GM19025 (cell line): ENCODE results near the gene VENTX.
"Not testable (repeated sequence)": the region's sequence is repeated elsewhere in the genome, so short reads cannot be mapped to it uniquely, and the experiment has no call there.

Experiments used
- ATAC-seq: cut with Tn5 transposase; IDR thresholded peaks from one replicate; pipeline ENCODE4 v1.9.1; 2021; ENCODE audit warnings: mild to moderate bottlenecking, low read depth, moderate library complexity; ENCODE audit not compliant: unreplicated experiment

The VENTX gene

GRCh38 chr10:133234796-133235195 is 2.9 kb upstream of the VENTX start:
- not testable (repeated sequence) for ATAC-seq

DNA sequence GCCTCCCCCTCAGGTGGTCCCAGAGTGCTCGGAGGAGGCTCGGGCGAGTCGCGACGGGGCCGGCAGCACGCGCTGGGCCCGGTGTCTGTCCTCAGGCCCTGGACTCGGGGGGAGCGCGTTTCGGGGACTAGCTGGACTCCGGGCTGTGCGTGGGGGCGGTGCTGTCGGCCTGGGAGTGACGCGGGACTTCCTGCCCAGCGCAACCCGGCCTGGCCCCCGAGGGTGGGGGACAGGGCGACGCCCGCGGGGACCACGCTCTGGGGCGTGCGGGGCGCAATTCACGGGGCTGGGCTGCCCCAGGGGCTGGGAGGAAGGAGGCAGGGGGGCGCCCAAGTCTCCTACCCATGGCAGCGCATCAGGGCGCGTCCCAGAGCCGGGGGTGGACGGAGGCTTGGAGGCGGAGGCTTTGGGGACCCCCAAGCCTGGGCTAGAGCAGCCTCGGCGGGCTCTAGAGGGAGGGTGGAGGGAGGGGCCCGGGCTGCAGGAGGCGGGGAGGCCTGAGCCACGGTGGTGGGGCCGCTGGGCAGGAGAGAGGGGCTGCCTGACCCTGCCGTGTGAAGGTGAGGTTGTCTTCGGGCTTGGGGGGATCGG is 2.3 kb upstream of the VENTX start:
- no peak for ATAC-seq

DNA sequence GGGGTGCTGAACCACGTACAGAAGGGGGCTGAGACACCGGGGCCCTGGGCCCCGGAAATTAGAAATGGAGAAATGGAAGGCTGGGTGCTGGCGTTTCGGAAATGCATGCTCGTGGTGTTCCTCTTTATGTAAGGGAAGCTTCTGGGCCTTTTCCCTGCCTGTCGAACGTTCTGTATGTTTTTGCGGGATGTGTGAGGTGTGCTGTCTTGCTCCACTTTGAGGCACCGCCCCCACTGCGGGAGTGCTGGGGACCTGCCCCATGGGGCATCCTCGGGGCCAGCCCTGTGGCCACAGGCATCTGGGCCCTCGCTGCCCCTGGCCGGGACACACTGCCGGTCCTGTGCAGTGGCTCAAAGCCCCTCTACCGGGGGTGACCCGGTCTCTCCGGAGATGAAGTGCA is 1.7 kb upstream of the VENTX start:
- no peak for ATAC-seq

DNA sequence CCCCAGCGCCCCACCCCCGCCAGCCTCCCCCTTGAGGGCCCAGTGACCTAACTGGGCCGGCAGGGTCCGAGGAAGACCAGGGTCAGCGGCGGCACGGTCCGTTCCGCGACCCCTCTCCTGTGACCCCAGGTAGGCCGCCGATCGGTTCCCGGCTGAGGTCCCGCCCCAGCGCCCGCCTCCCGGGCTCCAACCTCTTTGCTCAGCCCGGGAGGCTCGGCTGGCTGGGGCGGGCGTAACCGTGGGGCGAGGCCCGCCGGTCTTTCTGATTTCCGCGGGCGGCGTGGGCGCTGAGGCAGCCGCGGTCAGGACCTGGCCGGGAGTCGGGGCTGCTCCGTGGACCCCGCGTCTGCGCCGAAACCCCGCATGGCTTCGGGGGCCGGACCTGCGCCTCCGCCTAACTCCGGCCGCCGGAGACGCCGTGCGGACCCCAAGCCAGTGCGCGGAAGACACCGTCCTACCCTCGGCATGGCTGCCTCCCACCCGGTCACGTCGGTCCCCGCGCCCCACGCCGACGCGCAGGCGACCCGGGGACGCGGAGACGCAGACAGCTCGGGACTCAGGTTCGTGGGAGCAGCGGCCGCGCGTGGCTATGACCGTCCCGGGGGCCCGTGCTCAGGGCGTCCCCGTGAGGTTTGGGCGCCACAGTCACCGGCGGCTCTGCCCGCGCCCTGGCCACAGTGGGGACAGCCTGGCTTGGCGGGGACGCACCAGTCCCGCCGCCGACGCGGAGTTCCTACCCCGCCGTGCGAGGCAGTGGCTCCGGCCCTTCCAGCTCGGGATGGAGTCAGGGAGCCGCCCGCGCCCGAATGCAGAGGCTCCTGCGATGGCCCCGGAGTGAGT is 1.0 kb upstream of the VENTX start:
- ATAC-seq, result no peak

- ATAC-seq, result no peak
These were observed 441 bp upstream of the VENTX start for GRCh38 chr10:133237241-133237587.

- no peak for ATAC-seq
These were observed 780 bp downstream of the VENTX start for GRCh38 chr10:133238466-133238804.

- no peak for ATAC-seq
These were observed 2.3 kb downstream of the VENTX start for GRCh38 chr10:133239990-133240389.

DNA sequence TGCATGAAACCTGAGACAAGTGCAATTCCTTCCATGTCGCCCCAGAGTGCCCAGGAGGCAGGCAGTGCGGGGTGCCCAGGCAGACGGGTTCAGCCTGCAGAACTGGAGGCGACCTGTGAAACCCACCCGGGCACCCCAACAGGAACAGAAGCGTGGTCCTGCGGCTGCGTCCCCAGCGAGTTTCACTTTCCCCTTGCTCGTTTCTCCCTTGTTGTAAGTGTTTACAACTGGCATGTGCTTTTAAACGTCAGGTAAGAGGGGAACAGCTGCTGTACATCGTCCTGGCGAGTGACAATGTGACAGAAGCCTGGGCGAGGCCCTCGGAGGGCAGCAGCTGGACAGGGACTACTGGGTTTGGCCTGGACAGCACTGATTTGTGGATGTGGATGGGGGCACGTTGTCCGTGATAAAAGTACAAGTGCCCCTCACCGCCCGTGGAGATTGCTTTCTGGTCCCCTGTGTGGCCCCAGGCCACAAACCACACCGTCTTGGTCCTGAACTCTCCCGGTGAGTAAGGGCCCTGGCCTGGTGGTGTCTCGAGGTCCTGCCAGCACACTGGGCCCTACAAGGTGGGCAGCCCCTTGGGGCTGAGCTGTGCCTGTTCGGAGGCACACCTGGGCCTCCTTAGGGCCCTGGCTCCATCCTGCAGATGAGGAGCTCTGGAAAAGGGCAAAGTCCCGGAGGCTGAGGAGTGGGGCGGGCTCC is 4.0 kb downstream of the VENTX start:
- peak; percentile 46 for ATAC-seq

- ATAC-seq, result no peak
These were observed 5.1 kb downstream of the VENTX start for GRCh38 chr10:133242611-133243356.

- no peak for ATAC-seq
These were observed 5.9 kb downstream of the VENTX start for GRCh38 chr10:133243593-133243992.

DNA sequence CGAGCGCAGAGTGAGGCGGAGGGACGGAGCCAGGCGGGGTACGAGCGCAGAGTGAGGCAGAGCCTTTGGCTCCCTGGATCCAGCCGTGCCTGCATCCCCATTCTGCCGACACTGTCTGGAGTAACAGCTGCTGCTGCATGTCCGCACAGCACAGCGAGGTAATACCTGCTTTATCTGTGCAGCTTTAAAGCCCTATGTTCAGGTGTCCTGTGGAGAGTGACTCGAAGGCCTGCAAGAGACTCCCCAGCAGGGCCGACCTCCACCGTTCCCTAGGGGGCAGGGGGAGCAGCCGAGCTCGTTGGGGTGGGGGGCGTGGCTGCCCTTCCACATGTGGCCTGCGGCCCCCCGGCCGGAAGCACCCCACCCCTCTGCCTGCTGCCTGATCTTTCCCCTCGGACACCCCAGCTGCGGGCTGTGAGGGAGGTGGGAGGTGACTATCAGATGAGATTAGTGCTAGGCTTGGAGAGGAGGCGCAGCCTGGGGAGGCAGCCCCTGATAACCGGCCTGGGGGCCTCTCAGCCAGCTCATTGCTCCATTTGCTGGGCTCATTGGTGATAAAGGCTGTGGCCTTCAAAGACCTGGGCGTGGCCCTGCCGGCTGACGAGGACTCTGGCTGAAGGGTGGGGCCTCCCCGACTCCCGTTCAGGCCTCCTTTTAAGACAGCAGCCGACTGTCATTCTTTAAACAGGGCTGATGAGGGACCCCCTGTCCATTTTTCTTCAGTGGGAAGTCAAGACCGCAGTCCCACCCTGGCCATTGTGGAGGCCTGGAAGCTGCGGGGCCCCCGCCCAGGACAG is 8.0 kb downstream of the VENTX start:
- no peak for ATAC-seq

- ATAC-seq, result no peak
These were observed 8.6 kb downstream of the VENTX start for GRCh38 chr10:133246236-133246626.

- ATAC-seq, result no peak
These were observed 10.2 kb downstream of the VENTX start for GRCh38 chr10:133247681-133248333.

- no peak for ATAC-seq
These were observed 10.7 kb downstream of the VENTX start for GRCh38 chr10:133248334-133248715.

DNA sequence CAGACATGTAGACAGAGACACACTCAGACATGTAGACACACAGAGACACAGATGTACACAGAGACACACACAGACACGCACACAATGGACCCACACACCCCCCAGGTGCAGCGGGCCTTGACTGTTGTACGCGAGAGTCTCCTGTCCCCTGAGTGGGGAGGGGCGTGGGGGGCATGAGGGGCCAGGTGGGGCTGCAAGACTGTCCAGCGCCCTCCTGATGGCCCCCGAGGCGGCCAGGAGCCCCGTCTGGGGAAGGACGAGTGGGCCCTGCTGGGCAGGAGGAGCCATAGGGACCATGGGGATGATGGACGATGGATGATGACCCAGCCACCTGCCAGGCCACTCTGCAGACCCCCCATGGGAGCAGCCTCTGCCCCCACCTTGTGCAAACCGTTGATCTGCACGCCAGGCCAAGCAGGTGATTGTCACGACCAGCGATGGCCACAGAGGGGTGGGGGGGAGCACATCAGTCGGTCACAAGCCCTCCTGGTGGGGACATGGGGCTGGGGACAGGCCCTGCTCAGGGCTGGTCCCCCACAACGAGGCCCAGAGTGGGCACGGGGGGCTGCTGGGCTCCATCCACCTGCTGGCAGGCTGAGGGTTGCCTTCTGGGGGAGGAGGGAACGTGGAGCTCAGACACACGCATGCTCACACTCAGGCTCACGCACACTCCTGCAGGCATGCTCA is 11.6 kb downstream of the VENTX start:
- ATAC-seq, result no peak

- no peak for ATAC-seq
These were observed 12.5 kb downstream of the VENTX start for GRCh38 chr10:133249975-133250754.

DNA sequence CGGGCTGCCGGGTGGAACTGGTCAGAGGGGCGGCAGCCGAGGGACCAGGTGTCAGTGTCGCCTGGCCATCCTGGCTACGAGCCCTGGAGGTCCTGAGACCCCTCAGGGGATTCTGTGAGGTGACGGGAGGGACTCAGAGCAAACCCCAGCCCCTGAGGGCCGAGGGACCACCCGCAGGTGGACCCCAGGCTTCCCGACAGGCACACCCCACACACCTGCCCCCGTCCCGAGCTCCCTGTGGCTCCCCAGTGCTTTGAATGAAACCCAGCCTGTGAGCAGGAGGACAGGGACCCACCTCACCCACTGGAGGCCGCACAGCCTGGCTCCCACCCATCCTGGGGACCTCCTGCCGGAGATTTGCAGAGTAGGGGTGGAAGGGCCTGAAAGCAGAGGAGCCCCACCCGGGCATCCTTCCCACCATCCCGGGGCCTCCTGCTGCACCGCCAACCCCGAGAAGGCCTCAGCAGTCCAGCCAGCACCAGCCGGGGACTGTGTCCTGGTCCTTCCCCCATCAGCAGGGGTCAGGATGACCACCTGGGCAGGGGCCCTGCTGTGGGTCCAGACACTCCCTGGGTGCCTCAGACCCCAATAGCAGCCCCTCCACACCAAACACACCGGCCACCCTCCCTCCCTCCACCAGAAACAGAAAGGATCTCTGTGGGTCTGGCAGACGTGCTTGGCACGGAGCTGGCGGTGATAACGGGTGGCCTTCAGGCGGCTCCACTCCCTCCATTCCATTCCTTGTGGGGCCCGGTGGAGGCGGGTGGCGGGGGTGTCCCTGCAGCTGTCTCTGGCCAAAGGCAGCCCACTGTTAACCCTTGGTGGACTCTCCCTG is 13.9 kb downstream of the VENTX start:
- no peak for ATAC-seq

DNA sequence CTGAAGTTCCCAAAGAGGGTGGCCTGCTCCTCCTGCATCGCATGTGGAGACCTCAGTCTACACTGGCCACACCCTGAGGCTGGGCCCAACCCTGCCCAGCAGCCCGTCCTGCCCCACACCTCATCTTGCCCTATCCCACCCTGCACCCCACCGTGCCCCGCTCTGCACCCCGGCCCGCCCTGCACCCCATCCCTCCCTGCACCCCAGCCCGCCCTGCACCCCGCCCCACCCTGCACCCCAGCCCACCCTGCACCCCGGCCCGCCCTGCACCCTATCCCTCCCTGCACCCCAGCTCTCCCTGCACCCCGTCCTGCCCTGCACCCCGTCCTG is 14.5 kb downstream of the VENTX start:
- no peak for ATAC-seq
